ENCODE measurements around the gene SEC11A.

- TF ChIP-seq, protein P1, sequence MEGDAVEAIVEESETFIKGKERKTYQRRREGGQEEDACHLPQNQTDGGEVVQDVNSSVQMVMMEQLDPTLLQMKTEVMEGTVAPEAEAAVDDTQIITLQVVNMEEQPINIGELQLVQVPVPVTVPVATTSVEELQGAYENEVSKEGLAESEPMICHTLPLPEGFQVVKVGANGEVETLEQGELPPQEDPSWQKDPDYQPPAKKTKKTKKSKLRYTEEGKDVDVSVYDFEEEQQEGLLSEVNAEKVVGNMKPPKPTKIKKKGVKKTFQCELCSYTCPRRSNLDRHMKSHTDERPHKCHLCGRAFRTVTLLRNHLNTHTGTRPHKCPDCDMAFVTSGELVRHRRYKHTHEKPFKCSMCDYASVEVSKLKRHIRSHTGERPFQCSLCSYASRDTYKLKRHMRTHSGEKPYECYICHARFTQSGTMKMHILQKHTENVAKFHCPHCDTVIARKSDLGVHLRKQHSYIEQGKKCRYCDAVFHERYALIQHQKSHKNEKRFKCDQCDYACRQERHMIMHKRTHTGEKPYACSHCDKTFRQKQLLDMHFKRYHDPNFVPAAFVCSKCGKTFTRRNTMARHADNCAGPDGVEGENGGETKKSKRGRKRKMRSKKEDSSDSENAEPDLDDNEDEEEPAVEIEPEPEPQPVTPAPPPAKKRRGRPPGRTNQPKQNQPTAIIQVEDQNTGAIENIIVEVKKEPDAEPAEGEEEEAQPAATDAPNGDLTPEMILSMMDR (IDR thresholded peaks at IDR 0.05): peak; percentile 65
- TF ChIP-seq ZFX (IDR thresholded peaks at IDR 0.05; ENCODE audit: borderline replicate concordance): no peak
Measured at GRCh38 chr15:84658080-84658787, 57.7 kb downstream of the SEC11A start, which contains the start of gene NMB.
